GM18907 (cell line): ENCODE results near the gene GHITM.
"Not testable (repeated sequence)": the region's sequence is repeated elsewhere in the genome, so short reads cannot be mapped to it uniquely, and the experiment has no call there.

Experiments used
- ATAC-seq: cut with Tn5 transposase; IDR thresholded peaks from one replicate; pipeline ENCODE4 v1.9.1; 2021; ENCODE audit warnings: mild to moderate bottlenecking, moderate library complexity; ENCODE audit not compliant: unreplicated experiment

GHITM gene

GRCh38 chr10:84140036-84140379, 699 bp downstream of the GHITM start:
- ATAC-seq: no peak

GRCh38 chr10:84147347-84147746, 8.0 kb downstream of the GHITM start:
- no peak for ATAC-seq

- peak; percentile 62 for ATAC-seq
Measured at GRCh38 chr10:84148006-84148597, 8.8 kb downstream of the GHITM start.

GRCh38 chr10:84149854-84150253, 10.5 kb downstream of the GHITM start:
- no peak for ATAC-seq

- no peak for ATAC-seq
Measured at GRCh38 chr10:84152769-84153168, 13.5 kb downstream of the GHITM start.

- no peak for ATAC-seq
Measured at GRCh38 chr10:84155521-84155920, 16.2 kb downstream of the GHITM start.

GRCh38 chr10:84156009-84156408, 16.7 kb downstream of the GHITM start:
- no peak for ATAC-seq

- ATAC-seq: no peak
Measured at GRCh38 chr10:84156768-84157167, 17.5 kb downstream of the GHITM start.

GRCh38 chr10:84158061-84158460, 18.8 kb downstream of the GHITM start:
- no peak for ATAC-seq

- no peak for ATAC-seq
Measured at GRCh38 chr10:84158550-84158949, 19.2 kb downstream of the GHITM start.

GRCh38 chr10:84159076-84159685, 19.9 kb downstream of the GHITM start:
- no peak for ATAC-seq

GRCh38 chr10:84160663-84161362, 21.5 kb downstream of the GHITM start:
- no peak for ATAC-seq

GRCh38 chr10:84163996-84164395, 24.7 kb downstream of the GHITM start:
- no peak for ATAC-seq

GRCh38 chr10:84164442-84164841, 25.1 kb downstream of the GHITM start:
- no peak for ATAC-seq

GRCh38 chr10:84166620-84167288, 27.4 kb downstream of the GHITM start:
- peak; percentile 61 for ATAC-seq

- ATAC-seq: peak; percentile 31
Measured at GRCh38 chr10:84167289-84167653, 28.0 kb downstream of the GHITM start.

GRCh38 chr10:84168382-84168781, 29.1 kb downstream of the GHITM start:
- not testable (repeated sequence) for ATAC-seq

GRCh38 chr10:84171237-84171636, 31.9 kb downstream of the GHITM start:
- ATAC-seq: not testable (repeated sequence)

- peak; percentile 35 for ATAC-seq
Measured at GRCh38 chr10:84171700-84172466, 32.6 kb downstream of the GHITM start.

GRCh38 chr10:84172467-84173356, 33.4 kb downstream of the GHITM start:
- peak; percentile 66 for ATAC-seq
